Nephron progenitor cell (in vitro differentiated cells): Measurements from ENCODE around the gene RTEL1.

Experiments
- DNase-seq: peaks from one replicate; pipeline ENCODE4 v3.0.0; 2021
- H3K27ac Mint-ChIP-seq: 2 replicates; pipeline ENCODE4 v1.8.0; 2021; ENCODE audit warnings: mild to moderate bottlenecking, moderate library complexity, mixed read lengths
- H3K27me3 Mint-ChIP-seq: 2 replicates; pipeline ENCODE4 v1.8.0; 2021; ENCODE audit warnings: mild to moderate bottlenecking, low read depth, mixed read lengths; ENCODE audit not compliant: poor library complexity
- H3K36me3 Mint-ChIP-seq: 2 replicates; pipeline ENCODE4 v1.8.0; 2021; ENCODE audit warnings: low read depth, mixed read lengths
- H3K4me1 Mint-ChIP-seq: 2 replicates; pipeline ENCODE4 v1.8.0; 2021; ENCODE audit warnings: mixed read lengths
- H3K4me3 Mint-ChIP-seq: 2 replicates; pipeline ENCODE4 v1.8.0; 2021; ENCODE audit warnings: mild to moderate bottlenecking, moderate library complexity, mixed read lengths
- H3K9me3 Mint-ChIP-seq: 2 replicates; pipeline ENCODE4 v1.8.0; 2021; ENCODE audit warnings: mild to moderate bottlenecking, moderate library complexity, mixed read lengths
- CTCF ChIP-seq: fragments of 200-600 bp; sonication (generic); IDR thresholded peaks from 2 replicates; pipeline ENCODE4 v1.5.0; 2021; ENCODE audit warnings: antibody characterized with exemption

RTEL1 gene

GRCh38 chr20:63731410-63731809 is 73.3 kb downstream of the RTEL1 start:
- Mint-ChIP-seq H3K9me3 (peaks cover 13% of the 10 kb centered on the region), H3K4me1 (peaks cover 12% of the 10 kb centered on the region), H3K27me3 (peaks cover 2% of the 10 kb centered on the region), H3K27ac (no peak overlapping the region), H3K4me3 (no peak overlapping the region), H3K36me3 (peaks cover 45% of the 10 kb centered on the region)
- TF ChIP-seq CTCF, result no peak
- DNase-seq, result no peak

GRCh38 chr20:63732118-63733095 is 74.3 kb downstream of the RTEL1 start:
- Mint-ChIP-seq H3K4me1 (peaks cover 12% of the 10 kb centered on the region), H3K4me3 (no peak overlapping the region), H3K27me3 (peaks cover 8% of the 10 kb centered on the region), H3K36me3 (peaks cover 37% of the 10 kb centered on the region), H3K27ac (no peak overlapping the region), H3K9me3 (peaks cover 4% of the 10 kb centered on the region)
- no peak for TF ChIP-seq CTCF
- DNase-seq, result no peak

GRCh38 chr20:63733117-63733516 is 75.0 kb downstream of the RTEL1 start:
- DNase-seq, result no peak
- no peak for TF ChIP-seq CTCF
- Mint-ChIP-seq H3K27ac (no peak overlapping the region), H3K4me1 (peaks cover 11% of the 10 kb centered on the region), H3K36me3 (peaks cover 30% of the 10 kb centered on the region), H3K27me3 (peaks cover 8% of the 10 kb centered on the region), H3K4me3 (no peak overlapping the region), H3K9me3 (no peaks in the 10 kb centered on the region)

GRCh38 chr20:63733579-63734081 is 75.5 kb downstream of the RTEL1 start:
- TF ChIP-seq CTCF, result no peak
- Mint-ChIP-seq H3K27me3 (peaks cover 8% of the 10 kb centered on the region), H3K36me3 (peaks cover 25% of the 10 kb centered on the region), H3K4me3 (no peak overlapping the region), H3K4me1 (peaks cover 6% of the 10 kb centered on the region), H3K9me3 (no peaks in the 10 kb centered on the region), H3K27ac (peak overlapping the region; percentile 90)
- no peak for DNase-seq

GRCh38 chr20:63734111-63734945 is 76.2 kb downstream of the RTEL1 start:
- no peak for TF ChIP-seq CTCF
- Mint-ChIP-seq H3K27ac (peak overlapping the region; percentile 90), H3K4me3 (no peak overlapping the region), H3K4me1 (peaks cover 1% of the 10 kb centered on the region), H3K36me3 (peaks cover 20% of the 10 kb centered on the region), H3K27me3 (peaks cover 8% of the 10 kb centered on the region), H3K9me3 (no peaks in the 10 kb centered on the region)
- no peak for DNase-seq
